Lower leg skin (tissue), 3 donors: ENCODE measurements around the gene ESCO1.

Experiments
- CTCF ChIP-seq, 3 donors: fragments of 450-650 bp; IDR thresholded peaks; one replicate each; pipeline ENCODE4 v1.5.1; 2016; ENCODE audit warnings: antibody characterized with exemption in 3 of 3, mild to moderate bottlenecking in 3 of 3, moderate library complexity in 2 of 3
- POLR2A ChIP-seq, 2 donors: fragments of 450-650 bp; IDR thresholded peaks; one replicate each; pipeline ENCODE4 v1.6.1; 2016 to 2017; ENCODE audit warnings: antibody characterized with exemption in 2 of 2, mild to moderate bottlenecking in 1 of 2, moderate library complexity in 1 of 2

GRCh38 chr18:21507913-21508701 is 92.4 kb downstream of the ESCO1 start:
- TF ChIP-seq CTCF (IDR thresholded peaks at IDR 0.05) (no peak), POLR2A (IDR thresholded peaks at IDR 0.05) (no peak)
